CD14-positive monocyte (primary cell): Measurements from ENCODE around the gene PRKCA. TPM values are rescaled to one million over a fixed set of nuclear protein-coding genes. Genes with fewer than 3 reads are reported as not detected.

ENCODE experiments used
- DNase-seq, 3 donors: peaks; one replicate each; pipeline ENCODE4 v3.0.0-alpha.2; 2011 to 2022
- H2AFZ ChIP-seq: 2 replicates; pipeline ENCODE4 v1.6.0; 2012; ENCODE audit warnings: mild to moderate bottlenecking, low read depth, low read length, inconsistent platforms; ENCODE audit not compliant: insufficient read depth, poor library complexity, severe bottlenecking
- H3K27ac ChIP-seq, 2 donors: 1 replicate in 1 of 2; 2 replicates in 1 of 2; pipeline ENCODE4 v1.5.1; 2012 to 2013; ENCODE audit warnings: low read length in 2 of 2, control low read depth in 1 of 2, inconsistent platforms in 1 of 2, low read depth in 1 of 2, mild to moderate bottlenecking in 1 of 2
- H3K27me3 ChIP-seq, 2 donors: one replicate each; pipeline versions ENCODE4 v1.6.0 to v1.6.1; 2011 to 2013; ENCODE audit warnings: low read length in 2 of 2; ENCODE audit not compliant: control insufficient read depth in 2 of 2, insufficient read depth in 2 of 2
- H3K36me3 ChIP-seq, 2 donors: replicated peaks in 1 of 2; 1 replicate in 1 of 2; 2 replicates in 1 of 2; pipeline versions ENCODE4 v1.5.1 to v1.6.1; 2012 to 2013; ENCODE audit warnings: low read length in 2 of 2, control low read depth in 1 of 2, inconsistent platforms in 1 of 2, mild to moderate bottlenecking in 1 of 2; ENCODE audit not compliant: insufficient read depth in 2 of 2, control insufficient read depth in 1 of 2
- H3K4me1 ChIP-seq, 2 donors: 1 replicate in 1 of 2; 2 replicates in 1 of 2; pipeline versions ENCODE4 v1.5.1 to v1.6.1; 2012 to 2013; ENCODE audit warnings: low read length in 2 of 2, control low read depth in 1 of 2, inconsistent platforms in 1 of 2, mild to moderate bottlenecking in 1 of 2, moderate library complexity in 1 of 2; ENCODE audit not compliant: insufficient read depth in 2 of 2, control insufficient read depth in 1 of 2
- H3K4me2 ChIP-seq: replicated peaks from 2 replicates; pipeline ENCODE3; 2012; ENCODE audit warnings: low read length, moderate library complexity, mild to moderate bottlenecking; ENCODE audit not compliant: poor library complexity, severe bottlenecking; ENCODE audit errors: extremely low read depth
- H3K4me3 ChIP-seq, 3 experiments: fragments of 200-600 bp in 1 of 3; sonication (generic) in 1 of 3; replicated peaks in 1 of 3; 1 replicate in 2 of 3; 2 replicates in 1 of 3; pipeline ENCODE4 v1.5.1; 2011 to 2013; ENCODE audit warnings: low read length in 3 of 3, mild to moderate bottlenecking in 3 of 3, control low read depth in 2 of 3, low read depth in 2 of 3, inconsistent platforms in 1 of 3, moderate library complexity in 1 of 3
- H3K79me2 ChIP-seq: 2 replicates; pipeline ENCODE4 v1.6.0; 2012; ENCODE audit warnings: mild to moderate bottlenecking, control low read depth, inconsistent platforms, low read length, moderate library complexity; ENCODE audit not compliant: insufficient read depth
- H3K9ac ChIP-seq: 2 replicates; pipeline ENCODE4 v1.6.0; 2017; ENCODE audit warnings: low read length, mild to moderate bottlenecking; ENCODE audit not compliant: insufficient read depth, poor library complexity, severe bottlenecking
- H3K9me3 ChIP-seq, 2 donors: replicated peaks in 1 of 2; 1 replicate in 1 of 2; 2 replicates in 1 of 2; pipeline versions ENCODE4 v1.5.1 to v1.6.1; 2012 to 2013; ENCODE audit warnings: low read length in 2 of 2, control low read depth in 1 of 2; ENCODE audit not compliant: control insufficient read depth in 1 of 2, insufficient read depth in 1 of 2
- H4K20me1 ChIP-seq: 2 replicates; pipeline ENCODE4 v1.6.0; 2012; ENCODE audit warnings: mild to moderate bottlenecking, low read length, control low read depth, moderate library complexity; ENCODE audit not compliant: insufficient read depth
- H3K27ac Mint-ChIP-seq, 7 donors: one replicate each; pipeline ENCODE4 v1.8.0; 2020; ENCODE audit warnings: mild to moderate bottlenecking in 7 of 7, mixed read lengths in 7 of 7, moderate library complexity in 6 of 7, inconsistent platforms in 2 of 7
- H3K27me3 Mint-ChIP-seq, 3 donors: one replicate each; pipeline ENCODE4 v1.8.0; 2021 to 2022; ENCODE audit warnings: low read depth in 3 of 3, mild to moderate bottlenecking in 3 of 3, mixed read lengths in 3 of 3, moderate library complexity in 3 of 3, inconsistent platforms in 1 of 3
- H3K36me3 Mint-ChIP-seq, 2 donors: one replicate each; pipeline ENCODE4 v1.8.0; 2020; ENCODE audit warnings: mixed read lengths in 2 of 2, inconsistent platforms in 1 of 2, mild to moderate bottlenecking in 1 of 2
- H3K4me1 Mint-ChIP-seq: one replicate; pipeline ENCODE4 v1.8.0; 2020; ENCODE audit warnings: mild to moderate bottlenecking, mixed read lengths
- H3K4me3 Mint-ChIP-seq, 2 donors: one replicate each; pipeline ENCODE4 v1.8.0; 2020; ENCODE audit warnings: mild to moderate bottlenecking in 2 of 2, mixed read lengths in 2 of 2, moderate library complexity in 1 of 2
- H3K9me3 Mint-ChIP-seq, 7 donors: one replicate each; pipeline ENCODE4 v1.8.0; 2020 to 2022; ENCODE audit warnings: mixed read lengths in 7 of 7, mild to moderate bottlenecking in 6 of 7, moderate library complexity in 6 of 7, inconsistent platforms in 2 of 7
- WGBS: methylation state at CpG from one replicate; pipeline ENCODE4 v1.1.5; 2013; ENCODE audit warnings: missing lambda C conversion rate; ENCODE audit not compliant: insufficient coverage; 5-methylcytosine and 5-hydroxymethylcytosine counted together
- intact Hi-C, 2 donors: fragments of 100-400 bp; cut with micrococcal nuclease; formaldehyde crosslinking; loops; one replicate each; pipeline versions ENCODE4 v1.15.0 to v1.15.1; 2023
- polyA plus RNA-seq, 3 donors: library from polyadenylated mRNA; depleted of rRNA in 1 of 3; unstranded in 2 of 3; stranded (reverse) in 1 of 3; fragments of 300-500 nt in 2 of 3; fragments of >200 nt in 1 of 3; fragmentation: Illumina TruSeq in 2 of 3; gene quantifications; 1 replicate in 2 of 3; 2 replicates in 1 of 3; pipeline ENCODE4 v1.2.3, GENCODE V29; 2012 to 2021
- TF ChIP-seq, protein P1 (sequence below): fragments of 200-600 bp; IDR thresholded peaks from one replicate; pipeline ENCODE4 v1.8.0; 2022; ENCODE audit warnings: antibody characterized with exemption, mild to moderate bottlenecking

The PRKCA gene
- polyA plus RNA-seq, 3 donors, result 0.22 to 7.1 (median 0.30) TPM

DNA sequence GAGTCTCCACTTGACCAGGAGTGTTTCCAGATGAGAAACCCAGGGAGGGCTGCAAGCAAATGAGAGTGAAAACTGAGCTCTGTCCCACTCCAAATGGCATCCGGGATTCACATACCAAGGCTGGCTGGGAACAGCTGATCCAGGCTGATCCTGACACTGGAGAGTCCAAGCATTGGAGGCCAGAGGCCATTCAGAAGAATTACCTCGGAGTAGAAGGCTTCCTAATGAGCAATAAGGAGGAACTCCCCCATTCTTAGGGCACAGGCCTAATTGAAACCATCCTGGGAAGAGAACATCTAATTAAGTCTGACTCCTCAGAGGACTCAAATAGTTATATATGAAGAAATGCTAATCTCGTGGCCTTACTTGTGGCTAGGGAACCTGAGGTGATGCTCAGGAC is 142.8 kb downstream of the PRKCA start:
- Histone ChIP-seq H3K9ac (no peak overlapping the region), H3K4me2 (no peak overlapping the region), H3K79me2 (peaks cover 58% of the 10 kb centered on the region), H2AFZ (no peak overlapping the region), H3K36me3 (no peaks in the 10 kb centered on the region), H3K4me1 (peaks cover 20 to 23% of the 10 kb centered on the region in 2 donors), H4K20me1 (no peaks in the 10 kb centered on the region), H3K4me3 (no peak overlapping the region), H3K27ac (no peak overlapping the region), H3K9me3 (no peaks in the 10 kb centered on the region), H3K27me3 (no peaks in the 10 kb centered on the region)
- no peak overlapping the region for H3K27ac Mint-ChIP-seq
- no peaks in the 10 kb centered on the region for H3K27me3 Mint-ChIP-seq
- no peak for DNase-seq
- TF ChIP-seq, protein P1, sequence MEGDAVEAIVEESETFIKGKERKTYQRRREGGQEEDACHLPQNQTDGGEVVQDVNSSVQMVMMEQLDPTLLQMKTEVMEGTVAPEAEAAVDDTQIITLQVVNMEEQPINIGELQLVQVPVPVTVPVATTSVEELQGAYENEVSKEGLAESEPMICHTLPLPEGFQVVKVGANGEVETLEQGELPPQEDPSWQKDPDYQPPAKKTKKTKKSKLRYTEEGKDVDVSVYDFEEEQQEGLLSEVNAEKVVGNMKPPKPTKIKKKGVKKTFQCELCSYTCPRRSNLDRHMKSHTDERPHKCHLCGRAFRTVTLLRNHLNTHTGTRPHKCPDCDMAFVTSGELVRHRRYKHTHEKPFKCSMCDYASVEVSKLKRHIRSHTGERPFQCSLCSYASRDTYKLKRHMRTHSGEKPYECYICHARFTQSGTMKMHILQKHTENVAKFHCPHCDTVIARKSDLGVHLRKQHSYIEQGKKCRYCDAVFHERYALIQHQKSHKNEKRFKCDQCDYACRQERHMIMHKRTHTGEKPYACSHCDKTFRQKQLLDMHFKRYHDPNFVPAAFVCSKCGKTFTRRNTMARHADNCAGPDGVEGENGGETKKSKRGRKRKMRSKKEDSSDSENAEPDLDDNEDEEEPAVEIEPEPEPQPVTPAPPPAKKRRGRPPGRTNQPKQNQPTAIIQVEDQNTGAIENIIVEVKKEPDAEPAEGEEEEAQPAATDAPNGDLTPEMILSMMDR, result no peak
- peaks cover 8 to 22% of the 10 kb centered on the region in 2 donors for H3K36me3 Mint-ChIP-seq
- no peak overlapping the region for H3K4me3 Mint-ChIP-seq
- 100% methylated on average over 2 of the region's 3 CpGs for WGBS
- H3K4me1 Mint-ChIP-seq, result peaks cover 42% of the 10 kb centered on the region
- H3K9me3 Mint-ChIP-seq, result peaks cover 0 to 3% (median 0%) of the 10 kb centered on the region in 7 donors
- intact Hi-C loops, result loop anchor here in 1 of 2 donors (10.0 kb wide), 1 partner anchor 140 kb away; the partner anchor contains the start of gene PRKCA

DNA sequence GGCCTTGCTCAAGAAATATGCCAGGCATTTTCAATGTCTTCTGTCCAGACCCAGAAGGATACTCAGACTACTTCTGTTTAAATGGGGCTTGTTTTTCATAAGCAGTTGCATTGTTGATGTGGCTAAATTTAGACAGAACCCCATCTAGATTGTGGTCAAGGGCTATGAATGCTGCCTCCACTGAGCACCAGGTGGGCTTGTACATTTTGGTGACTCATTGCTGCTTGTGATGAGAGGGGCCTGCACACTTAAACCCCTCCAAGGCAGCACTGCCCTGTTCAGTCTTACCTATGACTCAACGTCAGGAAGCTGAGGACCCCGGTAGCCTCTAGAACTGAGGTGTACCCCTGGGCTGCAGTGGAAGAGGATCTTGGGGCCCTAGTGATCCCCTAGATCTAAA is 144.0 kb downstream of the PRKCA start:
- H3K4me1 Mint-ChIP-seq, result peaks cover 40% of the 10 kb centered on the region
- peaks cover 8 to 22% of the 10 kb centered on the region in 2 donors for H3K36me3 Mint-ChIP-seq
- WGBS, result 80% methylated on average over 1 of the region's 2 CpGs
- no peak overlapping the region for H3K4me3 Mint-ChIP-seq
- no peak overlapping the region for H3K27ac Mint-ChIP-seq
- no peak overlapping the region for H2AFZ ChIP-seq
- peaks cover 16 to 18% of the 10 kb centered on the region in 2 donors for H3K4me1 ChIP-seq
- H3K9ac ChIP-seq, result no peak overlapping the region
- H3K9me3 ChIP-seq, result no peaks in the 10 kb centered on the region
- no peaks in the 10 kb centered on the region for H4K20me1 ChIP-seq
- H3K4me3 ChIP-seq, result no peak overlapping the region
- H3K4me2 ChIP-seq, result no peak overlapping the region
- DNase-seq, result no peak
- no peaks in the 10 kb centered on the region for H3K27me3 ChIP-seq
- peaks cover 61% of the 10 kb centered on the region for H3K79me2 ChIP-seq
- no peak overlapping the region for H3K27ac ChIP-seq
- no peaks in the 10 kb centered on the region for H3K36me3 ChIP-seq
- TF ChIP-seq, protein P1, result no peak
- intact Hi-C loops, result loop anchor here in 1 of 2 donors (10.0 kb wide), 1 partner anchor 142 kb away; the partner anchor contains the start of gene PRKCA
- peaks cover 0 to 3% (median 0%) of the 10 kb centered on the region in 7 donors for H3K9me3 Mint-ChIP-seq
- H3K27me3 Mint-ChIP-seq, result no peaks in the 10 kb centered on the region
